Spleen (tissue), 7 donors: ENCODE measurements around the gene DGKG.

Experiments
- CTCF ChIP-seq, 11 experiments: fragments of 200-600 bp in 7 of 11; fragments of 450-650 bp in 4 of 11; sonication (generic) in 4 of 11; IDR thresholded peaks in 8 of 11; conservative IDR thresholded peaks in 3 of 11; 1 replicate in 7 of 11; 2 replicates in 4 of 11; pipeline versions ENCODE4 v1.4.0 to v1.8.0; 2016 to 2021; ENCODE audit warnings: antibody characterized with exemption in 11 of 11, inconsistent platforms in 4 of 11, mild to moderate bottlenecking in 1 of 11
- POLR2AphosphoS5 ChIP-seq, 3 donors: sonication (generic); formaldehyde crosslinking; IDR thresholded peaks; one replicate each; pipeline ENCODE4 v1.5.1; 2017; ENCODE audit warnings: antibody characterized with exemption in 3 of 3
- donor health status: DM: no; HTN: no; CAD: no; lungs with moderate emphysema.
- donor health status: DM: no; HTN: no; CAD: no.
- donor health status: DM: no; HTN: no; CAD: no.

GRCh38 chr3:186118692-186119091, 243.3 kb downstream of the DGKG start:
- TF ChIP-seq CTCF (IDR thresholded peaks at IDR 0.05 in 8 of 11, conservative IDR thresholded peaks at IDR 0.05 in 3 of 11) (no peak), POLR2AphosphoS5 (IDR thresholded peaks at IDR 0.05) (no peak)
